ENCODE results near the gene MRAP2. TPM values are rescaled to one million over a fixed set of nuclear protein-coding genes. Genes with fewer than 3 reads are reported as not detected.

The MRAP2 gene
- total RNA-seq, 4 donors from 2014 or later: 0.33 to 1.5 (median 0.50) TPM; not detected in 1

GRCh38 chr6:84037425-84038089 is 4.0 kb downstream of the MRAP2 start:
- no peak for DNase-seq
- no peak for TF ChIP-seq CTCF (IDR thresholded peaks at IDR 0.05)
- TF ChIP-seq POLR2A (IDR thresholded peaks at IDR 0.05): no peak
- Histone ChIP-seq H3K36me3 (no peaks in the 10 kb centered on the region), H3K27me3 (no peaks in the 10 kb centered on the region), H3K4me1 (peaks cover 3 to 5% of the 10 kb centered on the region in 2 donors), H3K27ac (no peak overlapping the region), H3K9me3 (no peaks in the 10 kb centered on the region), H3K4me3 (replicated peaks in 1 of 3) (no peak overlapping the region)
- intact Hi-C loops (cut with DNase I): no loop called here
- WGBS, 2 donors: 98 to 100% methylated on average over 6 to 9 of the region's 24 CpGs

- DNase-seq: no peak
- 25 to 39% methylated on average over 1 of the region's 1 CpG for WGBS, 2 donors
- Histone ChIP-seq H3K9me3 (no peaks in the 10 kb centered on the region), H3K27ac (no peak overlapping the region), H3K4me3 (replicated peaks in 1 of 3) (no peak overlapping the region), H3K36me3 (no peaks in the 10 kb centered on the region), H3K4me1 (no peaks in the 10 kb centered on the region), H3K27me3 (no peaks in the 10 kb centered on the region)
- TF ChIP-seq CTCF (IDR thresholded peaks at IDR 0.05) (no peak), POLR2A (IDR thresholded peaks at IDR 0.05) (no peak)
- intact Hi-C loops (cut with DNase I): no loop called here
Observed at GRCh38 chr6:84042603-84043002, 9.0 kb downstream of the MRAP2 start.

- DNase-seq: no peak
- H3K36me3 ChIP-seq: no peaks in the 10 kb centered on the region
- H3K27me3 ChIP-seq: no peaks in the 10 kb centered on the region
- no peaks in the 10 kb centered on the region for H3K9me3 ChIP-seq
- H3K27ac ChIP-seq: no peak overlapping the region
- H3K4me3 ChIP-seq (replicated peaks in 1 of 3): no peak overlapping the region
- intact Hi-C loops (cut with DNase I): no loop called here
- H3K4me1 ChIP-seq: no peaks in the 10 kb centered on the region
- WGBS, 2 donors: 92 to 93% methylated on average over 1 of the region's 1 CpG
- TF ChIP-seq CTCF (IDR thresholded peaks at IDR 0.05): no peak
- no peak for TF ChIP-seq POLR2A (IDR thresholded peaks at IDR 0.05)
Observed at GRCh38 chr6:84043555-84043954, 10.0 kb downstream of the MRAP2 start.

- no peak for DNase-seq
- Histone ChIP-seq H3K9me3 (no peaks in the 10 kb centered on the region), H3K27ac (no peak overlapping the region), H3K4me1 (no peaks in the 10 kb centered on the region), H3K4me3 (replicated peaks in 1 of 3) (no peak overlapping the region), H3K36me3 (no peaks in the 10 kb centered on the region), H3K27me3 (no peaks in the 10 kb centered on the region)
- WGBS, 2 donors: 85 to 91% methylated on average over 1 of the region's 1 CpG
- TF ChIP-seq POLR2A (IDR thresholded peaks at IDR 0.05) (no peak), CTCF (IDR thresholded peaks at IDR 0.05) (no peak)
- intact Hi-C loops (cut with DNase I): no loop called here
Observed at GRCh38 chr6:84046755-84047154, 13.2 kb downstream of the MRAP2 start.

GRCh38 chr6:84048588-84048987 is 15.0 kb downstream of the MRAP2 start:
- Histone ChIP-seq H3K9me3 (no peaks in the 10 kb centered on the region), H3K36me3 (no peaks in the 10 kb centered on the region), H3K4me3 (replicated peaks in 1 of 3) (no peak overlapping the region), H3K27me3 (no peaks in the 10 kb centered on the region), H3K27ac (no peak overlapping the region), H3K4me1 (no peaks in the 10 kb centered on the region)
- no peak for DNase-seq
- TF ChIP-seq POLR2A (IDR thresholded peaks at IDR 0.05) (no peak), CTCF (IDR thresholded peaks at IDR 0.05) (no peak)
- WGBS, 2 donors: 88 to 89% methylated on average over 5 of the region's 5 CpGs
- intact Hi-C loops (cut with DNase I): no loop called here
